ENCODE data around the gene RAB40B. TPM values are rescaled to one million over a fixed set of nuclear protein-coding genes. Genes with fewer than 3 reads are reported as not detected.

RAB40B gene
- total RNA-seq, 2 experiments from 2014 or later = 1.6 to 2.0 TPM

DNA sequence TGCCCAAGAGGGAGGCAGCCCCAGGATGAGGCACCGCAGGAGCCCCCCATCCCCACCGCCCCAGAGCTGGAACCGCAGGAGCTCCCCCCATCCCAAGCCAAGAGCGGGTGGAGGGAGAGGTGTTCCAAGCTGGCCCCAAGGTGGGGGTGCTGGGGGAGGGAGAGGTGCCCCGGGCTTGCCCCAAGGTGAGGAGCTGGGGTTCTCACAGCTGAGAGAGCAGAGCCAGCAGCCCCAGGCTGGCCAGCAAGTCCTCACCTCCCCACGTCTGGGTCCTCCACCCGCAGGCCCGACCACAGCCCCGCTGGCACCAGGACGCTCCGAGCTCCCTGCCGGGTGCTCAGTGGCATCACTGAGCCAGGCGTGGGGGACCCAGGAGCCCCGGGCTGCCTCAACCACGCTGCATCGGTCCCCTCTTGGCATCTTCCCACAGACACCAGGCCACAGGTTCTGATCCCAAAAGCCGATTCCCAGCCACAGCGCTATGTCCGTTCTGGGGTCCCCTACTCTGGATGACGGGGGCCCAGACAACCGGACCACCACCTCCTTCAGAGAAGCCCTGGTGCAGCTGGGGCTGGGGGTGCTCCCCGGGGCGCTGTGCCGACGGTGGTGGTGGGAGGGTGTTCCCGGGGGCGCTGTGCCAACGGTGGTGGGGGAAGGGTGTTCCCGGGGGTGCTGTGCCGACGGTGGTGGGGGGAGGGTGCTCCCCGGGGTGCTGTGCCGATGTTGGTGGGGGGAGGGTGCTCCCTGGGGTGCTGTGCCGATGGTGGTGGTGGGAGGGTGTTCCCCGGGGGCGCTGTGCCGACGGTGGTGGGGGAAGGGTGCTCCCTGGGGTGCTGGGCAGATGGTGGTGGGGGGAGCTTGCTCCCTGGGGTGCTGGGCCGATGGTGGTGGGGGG is 34.9 kb downstream of the RAB40B start:
- TF ChIP-seq, protein P1, sequence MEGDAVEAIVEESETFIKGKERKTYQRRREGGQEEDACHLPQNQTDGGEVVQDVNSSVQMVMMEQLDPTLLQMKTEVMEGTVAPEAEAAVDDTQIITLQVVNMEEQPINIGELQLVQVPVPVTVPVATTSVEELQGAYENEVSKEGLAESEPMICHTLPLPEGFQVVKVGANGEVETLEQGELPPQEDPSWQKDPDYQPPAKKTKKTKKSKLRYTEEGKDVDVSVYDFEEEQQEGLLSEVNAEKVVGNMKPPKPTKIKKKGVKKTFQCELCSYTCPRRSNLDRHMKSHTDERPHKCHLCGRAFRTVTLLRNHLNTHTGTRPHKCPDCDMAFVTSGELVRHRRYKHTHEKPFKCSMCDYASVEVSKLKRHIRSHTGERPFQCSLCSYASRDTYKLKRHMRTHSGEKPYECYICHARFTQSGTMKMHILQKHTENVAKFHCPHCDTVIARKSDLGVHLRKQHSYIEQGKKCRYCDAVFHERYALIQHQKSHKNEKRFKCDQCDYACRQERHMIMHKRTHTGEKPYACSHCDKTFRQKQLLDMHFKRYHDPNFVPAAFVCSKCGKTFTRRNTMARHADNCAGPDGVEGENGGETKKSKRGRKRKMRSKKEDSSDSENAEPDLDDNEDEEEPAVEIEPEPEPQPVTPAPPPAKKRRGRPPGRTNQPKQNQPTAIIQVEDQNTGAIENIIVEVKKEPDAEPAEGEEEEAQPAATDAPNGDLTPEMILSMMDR (IDR thresholded peaks at IDR 0.05) = no peak
- no peak for DNase-seq
- Histone ChIP-seq H3K36me3 (ENCODE audit: insufficient read depth, low read length) (no peaks in the 10 kb centered on the region), H3K27me3 (ENCODE audit: control insufficient read depth in 1 of 2, insufficient read depth in 2 of 2, low read length in 2 of 2) (no peaks in the 10 kb centered on the region), H3K9me3 (ENCODE audit: control insufficient read depth in 1 of 2, insufficient read depth in 1 of 2, low read length in 2 of 2) (no peaks in the 10 kb centered on the region), H3K4me1 (ENCODE audit: insufficient read depth, low read length) (peaks cover 2% of the 10 kb centered on the region), H3K27ac (ENCODE audit: low read depth in 1 of 2, low read length in 2 of 2) (no peak overlapping the region), H3K4me3 (ENCODE audit: low read length) (no peak overlapping the region)
- Mint-ChIP-seq H3K9me3 (no peaks in the 10 kb centered on the region), H3K4me1 (ENCODE audit: low read depth) (peaks cover 4% of the 10 kb centered on the region), H3K4me3 (no peak overlapping the region), H3K27ac (no peak overlapping the region), H3K36me3 (ENCODE audit: low read depth) (peaks cover 7% of the 10 kb centered on the region), H3K27me3 (no peaks in the 10 kb centered on the region)
- POLR2A ChIA-PET = no interaction called here
- intact Hi-C loops (cut with DNase I, micrococcal nuclease) = no loop called here
- CTCF ChIA-PET = no interaction called here
- no peak for ATAC-seq (ENCODE audit: poor library complexity)

GRCh38 chr17:82662711-82663261 is 35.7 kb downstream of the RAB40B start:
- Mint-ChIP-seq H3K27ac (no peak overlapping the region), H3K4me3 (no peak overlapping the region), H3K4me1 (ENCODE audit: low read depth) (no peaks in the 10 kb centered on the region), H3K27me3 (no peaks in the 10 kb centered on the region), H3K36me3 (ENCODE audit: low read depth) (peaks cover 7% of the 10 kb centered on the region), H3K9me3 (no peaks in the 10 kb centered on the region)
- no peak for ATAC-seq (ENCODE audit: poor library complexity)
- no peak overlapping the region for H3K27ac ChIP-seq (ENCODE audit: low read depth in 1 of 2, low read length in 2 of 2)
- H3K27me3 ChIP-seq (ENCODE audit: control insufficient read depth in 1 of 2, insufficient read depth in 2 of 2, low read length in 2 of 2) = no peaks in the 10 kb centered on the region
- no peak for DNase-seq
- ChIA-PET CTCF (no interaction called here), POLR2A (no interaction called here)
- no peaks in the 10 kb centered on the region for H3K9me3 ChIP-seq (ENCODE audit: control insufficient read depth in 1 of 2, insufficient read depth in 1 of 2, low read length in 2 of 2)
- TF ChIP-seq, protein P1 (IDR thresholded peaks at IDR 0.05) = no peak
- H3K36me3 ChIP-seq (ENCODE audit: insufficient read depth, low read length) = peaks cover 3% of the 10 kb centered on the region
- no peak overlapping the region for H3K4me3 ChIP-seq (ENCODE audit: low read length)
- no peaks in the 10 kb centered on the region for H3K4me1 ChIP-seq (ENCODE audit: insufficient read depth, low read length)
- intact Hi-C loops (cut with DNase I, micrococcal nuclease) = no loop called here

- Mint-ChIP-seq H3K4me1 (ENCODE audit: low read depth) (no peaks in the 10 kb centered on the region), H3K27ac (no peak overlapping the region), H3K4me3 (no peak overlapping the region), H3K36me3 (ENCODE audit: low read depth) (peaks cover 11% of the 10 kb centered on the region), H3K27me3 (no peaks in the 10 kb centered on the region), H3K9me3 (no peaks in the 10 kb centered on the region)
- no peaks in the 10 kb centered on the region for H3K9me3 ChIP-seq (ENCODE audit: control insufficient read depth in 1 of 2, insufficient read depth in 1 of 2, low read length in 2 of 2)
- intact Hi-C loops (cut with DNase I, micrococcal nuclease) = no loop called here
- ChIA-PET CTCF (no interaction called here), POLR2A (no interaction called here)
- H3K4me3 ChIP-seq (ENCODE audit: low read length) = no peak overlapping the region
- no peak overlapping the region for H3K27ac ChIP-seq (ENCODE audit: low read depth in 1 of 2, low read length in 2 of 2)
- H3K27me3 ChIP-seq (ENCODE audit: control insufficient read depth in 1 of 2, insufficient read depth in 2 of 2, low read length in 2 of 2) = no peaks in the 10 kb centered on the region
- no peaks in the 10 kb centered on the region for H3K4me1 ChIP-seq (ENCODE audit: insufficient read depth, low read length)
- DNase-seq (no peak), ATAC-seq (ENCODE audit: poor library complexity) (no peak)
- TF ChIP-seq, protein P1 (IDR thresholded peaks at IDR 0.05) = no peak
- peaks cover 3% of the 10 kb centered on the region for H3K36me3 ChIP-seq (ENCODE audit: insufficient read depth, low read length)
Measured at GRCh38 chr17:82661717-82662683, 36.5 kb downstream of the RAB40B start.
